CD8-positive, alpha-beta memory T cell (primary cell): ENCODE results near the gene SENP3. TPM values are rescaled to one million over a fixed set of nuclear protein-coding genes. Genes with fewer than 3 reads are reported as not detected.
A peak's percentile ranks its signal among the peaks of the same experiment; 100 is the strongest.

Source experiments
- CTCF ChIA-PET: fragments of 350-600 bp; sonication (Branson Sonifier 250); formaldehyde crosslinking; loops from one replicate; lab custom pipeline; 2021; ENCODE audit warnings: antibody characterized with exemption; lab: Charles Lee
- POLR2A ChIA-PET: fragments of 350-600 bp; sonication (Branson Sonifier 250); formaldehyde crosslinking; loops from one replicate; lab custom pipeline; 2021; ENCODE audit warnings: antibody characterized with exemption; lab: Charles Lee
- DNase-seq, 5 donors: peaks; one replicate each; pipeline versions ENCODE4 v3.0.0 to v3.0.0-alpha.2; 2020 to 2022; ENCODE audit warnings: mixed read lengths in 1 of 5
- H3K27ac ChIP-seq: one replicate; pipeline ENCODE4 v1.7.0; 2013; ENCODE audit warnings: low read depth, mild to moderate bottlenecking, low read length, moderate library complexity
- H3K27me3 ChIP-seq: 2 replicates; pipeline ENCODE4 v1.7.0; 2013; ENCODE audit warnings: low read length, mild to moderate bottlenecking; ENCODE audit not compliant: insufficient read depth, poor library complexity, severe bottlenecking
- H3K36me3 ChIP-seq: 2 replicates; pipeline ENCODE4 v1.7.0; 2013; ENCODE audit warnings: mild to moderate bottlenecking, low read length, moderate library complexity; ENCODE audit not compliant: insufficient read depth
- H3K4me1 ChIP-seq: 2 replicates; pipeline ENCODE4 v1.7.0; 2013; ENCODE audit warnings: mild to moderate bottlenecking, low read length, moderate library complexity; ENCODE audit not compliant: insufficient read depth
- H3K4me3 ChIP-seq: 2 replicates; pipeline ENCODE4 v1.7.0; 2013; ENCODE audit warnings: mild to moderate bottlenecking, low read length
- H3K9me3 ChIP-seq: 2 replicates; pipeline ENCODE4 v1.7.0; 2013; ENCODE audit warnings: mild to moderate bottlenecking, low read length
- H3K27ac Mint-ChIP-seq, 8 donors: one replicate each; pipeline ENCODE4 v1.8.0; 2020 to 2021; ENCODE audit warnings: mixed read lengths in 8 of 8, mild to moderate bottlenecking in 6 of 8, inconsistent platforms in 3 of 8, moderate library complexity in 3 of 8
- H3K27me3 Mint-ChIP-seq, 2 donors: one replicate each; pipeline ENCODE4 v1.8.0; 2020 to 2021; ENCODE audit warnings: mixed read lengths in 2 of 2, mild to moderate bottlenecking in 1 of 2, moderate library complexity in 1 of 2
- H3K36me3 Mint-ChIP-seq, 3 donors: one replicate each; pipeline ENCODE4 v1.8.0; 2020 to 2021; ENCODE audit warnings: mixed read lengths in 3 of 3, inconsistent platforms in 1 of 3, mild to moderate bottlenecking in 1 of 3
- H3K4me1 Mint-ChIP-seq, 3 donors: one replicate each; pipeline ENCODE4 v1.8.0; 2020 to 2021; ENCODE audit warnings: mixed read lengths in 3 of 3, inconsistent platforms in 1 of 3, mild to moderate bottlenecking in 1 of 3
- H3K4me3 Mint-ChIP-seq, 7 donors: one replicate each; pipeline ENCODE4 v1.8.0; 2020 to 2021; ENCODE audit warnings: mixed read lengths in 7 of 7, mild to moderate bottlenecking in 6 of 7, moderate library complexity in 4 of 7, inconsistent platforms in 2 of 7
- H3K9me3 Mint-ChIP-seq, 5 donors: one replicate each; pipeline ENCODE4 v1.8.0; 2020 to 2022; ENCODE audit warnings: mixed read lengths in 5 of 5, mild to moderate bottlenecking in 3 of 5, moderate library complexity in 2 of 5, inconsistent platforms in 1 of 5
- polyA plus RNA-seq: library from polyadenylated mRNA; unstranded; fragments of 300-500 nt; fragmentation: Illumina TruSeq; gene quantifications from one replicate; pipeline ENCODE4 v1.2.3, GENCODE V29; 2021
- total RNA-seq, 2 experiments: library from RNA; stranded (reverse); gene quantifications; one replicate each; pipeline ENCODE4 v1.2.3, GENCODE V29; 2021

Gene SENP3
- total and polyA plus RNA-seq, 3 experiments from 2014 or later, result 12.0 to 121 (median 111) TPM

- Histone ChIP-seq H3K36me3 (peaks cover 21% of the 10 kb centered on the region), H3K9me3 (no peaks in the 10 kb centered on the region), H3K4me1 (peaks cover 32% of the 10 kb centered on the region), H3K27ac (peak overlapping the region; percentile 94), H3K4me3 (peak overlapping the region; percentile 95), H3K27me3 (no peaks in the 10 kb centered on the region)
- peaks cover 21 to 35% (median 22%) of the 10 kb centered on the region in 3 donors for H3K4me1 Mint-ChIP-seq
- DNase-seq, result no peak
- H3K36me3 Mint-ChIP-seq, result peaks cover 4 to 52% (median 7%) of the 10 kb centered on the region in 3 donors
- POLR2A ChIA-PET, result no interaction called here
- peaks cover 0 to 2% (median 0%) of the 10 kb centered on the region in 5 donors for H3K9me3 Mint-ChIP-seq
- CTCF ChIA-PET, result no interaction called here
- H3K27ac Mint-ChIP-seq, result peak overlapping the region in 5 of 8 donors; percentile 81 to 96 (median 91)
- peaks cover 0 to 4% of the 10 kb centered on the region in 2 donors for H3K27me3 Mint-ChIP-seq
- H3K4me3 Mint-ChIP-seq, result peak overlapping the region; percentile 79 to 97 (median 88)
These were observed 1.6 kb downstream of the SENP3 start for GRCh38 chr17:7563115-7563869.

- no peak for DNase-seq
- H3K27me3 ChIP-seq, result no peaks in the 10 kb centered on the region
- H3K27ac ChIP-seq, result no peak overlapping the region
- peaks cover 34% of the 10 kb centered on the region for H3K36me3 ChIP-seq
- CTCF ChIA-PET, result interaction anchor here (0.7 to 2.5 kb wide), 5 partner anchors 9 to 46 kb away, joined by 3 to 14 read pairs (median 4); partner anchors contain the start of genes MPDU1 and SOX15
- POLR2A ChIA-PET, result no interaction called here
- Mint-ChIP-seq H3K4me3 (no peak overlapping the region), H3K27ac (peak overlapping the region in 2 of 8 donors; percentile 19 to 20), H3K9me3 (peaks cover 0 to 4% (median 2%) of the 10 kb centered on the region in 5 donors), H3K27me3 (peaks cover 0 to 7% of the 10 kb centered on the region in 2 donors), H3K4me1 (peaks cover 19 to 26% (median 20%) of the 10 kb centered on the region in 3 donors), H3K36me3 (peaks cover 10 to 78% (median 17%) of the 10 kb centered on the region in 3 donors)
- H3K4me1 ChIP-seq, result peaks cover 13% of the 10 kb centered on the region
- no peak overlapping the region for H3K4me3 ChIP-seq
- no peaks in the 10 kb centered on the region for H3K9me3 ChIP-seq
These were observed 7.9 kb downstream of the SENP3 start for GRCh38 chr17:7569571-7569970.

GRCh38 chr17:7570351-7570750 lies 8.6 kb downstream of the SENP3 start:
- H3K36me3 ChIP-seq, result peaks cover 36% of the 10 kb centered on the region
- no peak overlapping the region for H3K4me3 ChIP-seq
- peaks cover 27 to 33% (median 28%) of the 10 kb centered on the region in 3 donors for H3K4me1 Mint-ChIP-seq
- no peaks in the 10 kb centered on the region for H3K9me3 ChIP-seq
- H3K36me3 Mint-ChIP-seq, result peaks cover 15 to 78% (median 20%) of the 10 kb centered on the region in 3 donors
- ChIA-PET CTCF (interaction anchor here (1.7 to 2.5 kb wide), 3 partner anchors 10 to 19 kb away, joined by 4 to 14 read pairs (median 4); partner anchors contain the start of genes MPDU1 and SOX15), POLR2A (interaction anchor here (0.8 kb wide), 1 partner anchor 10 kb away, joined by 3 read pairs; no protein-coding TSS in a partner anchor)
- no peak for DNase-seq
- no peaks in the 10 kb centered on the region for H3K27me3 ChIP-seq
- peaks cover 21% of the 10 kb centered on the region for H3K4me1 ChIP-seq
- no peak overlapping the region for H3K27ac ChIP-seq
- H3K9me3 Mint-ChIP-seq, result peaks cover 0 to 4% (median 2%) of the 10 kb centered on the region in 5 donors
- H3K4me3 Mint-ChIP-seq, result no peak overlapping the region
- H3K27ac Mint-ChIP-seq, result peak overlapping the region in 5 of 8 donors; percentile 43 to 77 (median 51)
- peaks cover 0 to 7% of the 10 kb centered on the region in 2 donors for H3K27me3 Mint-ChIP-seq

- Histone ChIP-seq H3K27ac (peak overlapping the region; percentile 85), H3K9me3 (no peaks in the 10 kb centered on the region), H3K4me3 (peak overlapping the region; percentile 73), H3K27me3 (no peaks in the 10 kb centered on the region), H3K36me3 (peaks cover 49% of the 10 kb centered on the region), H3K4me1 (peaks cover 31% of the 10 kb centered on the region)
- H3K27me3 Mint-ChIP-seq, result peaks cover 0 to 7% of the 10 kb centered on the region in 2 donors
- peaks cover 0 to 4% (median 2%) of the 10 kb centered on the region in 5 donors for H3K9me3 Mint-ChIP-seq
- DNase-seq, result no peak
- ChIA-PET CTCF (interaction anchor here (1.1 to 1.3 kb wide), 2 partner anchors 11 to 18 kb away, joined by 3 to 6 read pairs; partner anchors contain the start of gene SOX15), POLR2A (interaction anchor here (0.6 to 4.1 kb wide), 7 partner anchors 11 to 321 kb away, joined by 3 to 52 read pairs (median 5); partner anchors contain the start of genes CTDNEP1, MPDU1, TP53 and WRAP53)
- H3K4me1 Mint-ChIP-seq, result peaks cover 38 to 50% (median 43%) of the 10 kb centered on the region in 3 donors
- peaks cover 21 to 84% (median 26%) of the 10 kb centered on the region in 3 donors for H3K36me3 Mint-ChIP-seq
- H3K4me3 Mint-ChIP-seq, result peak overlapping the region; percentile 93 to 98 (median 96)
- H3K27ac Mint-ChIP-seq, result peak overlapping the region; percentile 96 to 100 (median 98)
These were observed 10.5 kb downstream of the SENP3 start for GRCh38 chr17:7572338-7572587.

DNA sequence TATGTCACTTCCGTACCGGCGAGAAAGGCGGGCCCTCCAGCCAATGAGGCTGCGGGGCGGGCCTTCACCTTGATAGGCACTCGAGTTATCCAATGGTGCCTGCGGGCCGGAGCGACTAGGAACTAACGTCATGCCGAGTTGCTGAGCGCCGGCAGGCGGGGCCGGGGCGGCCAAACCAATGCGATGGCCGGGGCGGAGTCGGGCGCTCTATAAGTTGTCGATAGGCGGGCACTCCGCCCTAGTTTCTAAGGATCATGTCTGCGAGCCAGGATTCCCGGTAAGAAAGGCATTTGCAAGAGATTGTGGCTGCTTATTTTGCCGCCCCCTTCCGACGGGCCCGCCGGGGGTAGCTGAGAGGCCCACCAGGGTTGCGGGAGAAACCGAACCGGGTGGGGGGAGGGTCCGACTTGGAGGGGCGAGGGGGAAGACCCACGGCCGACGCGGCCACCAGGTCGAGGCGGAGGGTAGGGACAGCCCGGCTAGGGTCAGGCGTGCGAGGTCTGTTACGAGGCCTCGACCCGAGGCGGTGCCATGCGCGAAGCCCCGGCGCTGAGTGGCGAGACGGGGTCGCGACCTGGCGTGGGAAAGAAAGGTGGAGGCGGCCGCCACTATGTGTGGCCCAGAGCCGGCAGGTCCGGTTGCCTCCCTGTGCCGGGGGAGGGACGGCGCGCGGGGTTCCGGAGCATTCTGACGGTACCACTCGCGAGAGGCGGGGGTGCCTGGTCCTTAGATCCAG lies 11.0 kb downstream of the SENP3 start:
- Histone ChIP-seq H3K27me3 (no peaks in the 10 kb centered on the region), H3K27ac (peak overlapping the region; percentile 99), H3K9me3 (no peaks in the 10 kb centered on the region), H3K4me3 (peak overlapping the region; percentile 98), H3K4me1 (peaks cover 31% of the 10 kb centered on the region), H3K36me3 (peaks cover 54% of the 10 kb centered on the region)
- POLR2A ChIA-PET, result interaction anchor here (0.6 to 4.1 kb wide), 15 partner anchors 11 to 321 kb away, joined by 3 to 52 read pairs (median 5); partner anchors contain the start of genes ACAP1, CTDNEP1, FXR2 and MPDU1
- peaks cover 0 to 7% of the 10 kb centered on the region in 2 donors for H3K27me3 Mint-ChIP-seq
- peaks cover 39 to 55% (median 48%) of the 10 kb centered on the region in 3 donors for H3K4me1 Mint-ChIP-seq
- H3K36me3 Mint-ChIP-seq, result peaks cover 21 to 84% (median 22%) of the 10 kb centered on the region in 3 donors
- H3K4me3 Mint-ChIP-seq, result peak overlapping the region; percentile 93 to 98 (median 96)
- CTCF ChIA-PET, result interaction anchor here (1.0 to 2.9 kb wide), 6 partner anchors 12 to 137 kb away, joined by 3 to 11 read pairs (median 6); partner anchors contain the start of genes SENP3, SOX15 and TMEM102
- DNase-seq, result peak; percentile 99 to 100 (median 100)
- H3K9me3 Mint-ChIP-seq, result peaks cover 0 to 4% (median 2%) of the 10 kb centered on the region in 5 donors
- H3K27ac Mint-ChIP-seq, result peak overlapping the region; percentile 96 to 100 (median 98)

DNA sequence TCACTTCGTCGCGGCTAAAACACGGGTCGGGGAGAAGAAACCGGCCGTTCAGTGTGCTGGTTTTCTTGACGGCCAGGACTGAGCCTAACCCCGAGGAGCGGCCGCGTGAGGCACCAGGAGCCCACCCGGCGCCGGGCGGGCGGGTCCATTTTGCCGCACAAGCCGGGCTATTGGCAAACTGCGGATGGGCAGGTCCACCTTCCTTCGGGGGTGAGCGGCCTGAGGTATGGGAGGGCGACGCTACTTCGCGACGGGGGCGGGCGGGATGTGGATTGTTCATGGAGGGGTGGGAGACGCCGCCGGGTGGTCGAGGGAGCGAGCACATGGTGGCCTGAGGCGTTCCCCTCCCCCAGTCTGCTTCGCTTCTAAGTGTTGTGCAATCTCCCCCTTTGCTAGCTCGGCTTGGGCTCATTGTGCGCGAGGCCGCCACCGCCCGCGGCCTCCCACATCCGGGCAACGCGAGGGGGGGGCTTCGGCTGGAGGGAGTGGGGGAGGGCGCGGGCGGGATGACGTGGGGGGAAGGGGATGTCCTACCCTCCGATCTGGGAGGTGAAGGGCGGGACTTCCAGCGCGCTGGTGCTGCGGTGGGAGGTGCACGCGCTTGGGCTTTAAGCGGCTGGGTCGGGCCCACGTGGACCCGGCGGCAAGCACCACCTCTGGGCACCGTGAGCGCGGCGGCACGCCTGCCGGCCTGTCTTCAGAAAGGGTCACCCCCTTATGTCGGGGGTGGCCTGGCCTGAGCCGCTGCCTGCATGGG lies 11.8 kb downstream of the SENP3 start:
- POLR2A ChIA-PET, result interaction anchor here (0.6 to 4.1 kb wide), 14 partner anchors 11 to 264 kb away, joined by 3 to 52 read pairs (median 5); partner anchors contain the start of genes ACAP1, FXR2, MPDU1 and NEURL4
- peaks cover 33% of the 10 kb centered on the region for H3K4me1 ChIP-seq

More for the DNA sequence above, 11.8 kb downstream of the SENP3 start:
- Histone ChIP-seq H3K27ac (peak overlapping the region; percentile 99), H3K4me3 (peak overlapping the region; percentile 98), H3K36me3 (peaks cover 60% of the 10 kb centered on the region), H3K9me3 (no peaks in the 10 kb centered on the region), H3K27me3 (no peaks in the 10 kb centered on the region)
- Mint-ChIP-seq H3K36me3 (peaks cover 21 to 91% (median 26%) of the 10 kb centered on the region in 3 donors), H3K4me3 (peak overlapping the region; percentile 93 to 98 (median 96)), H3K9me3 (peaks cover 0 to 4% (median 2%) of the 10 kb centered on the region in 5 donors), H3K27me3 (peaks cover 0 to 7% of the 10 kb centered on the region in 2 donors), H3K4me1 (peaks cover 47 to 62% (median 55%) of the 10 kb centered on the region in 3 donors), H3K27ac (peak overlapping the region; percentile 96 to 100 (median 98))
- peak; percentile 88 to 95 (median 90) for DNase-seq
- CTCF ChIA-PET, result interaction anchor here (1.0 to 2.9 kb wide), 9 partner anchors 10 to 137 kb away, joined by 3 to 11 read pairs (median 5); partner anchors contain the start of genes FXR2, MPDU1, SENP3 and TMEM102
